BLaER1 treated with 17β-estradiol and CSF1 and Interleukin-3, amounts not matched to agents 10 nM and 100 nM (cell line): Measurements from ENCODE around the gene STX16.

Experiments
- H3K27ac ChIP-seq, 11 experiments: shearing (Covaris generic); formaldehyde crosslinking; 2 replicates each; pipeline ENCODE4 v1.8.1; 2022
- H3K27me3 ChIP-seq, 11 experiments: shearing (Covaris generic); formaldehyde crosslinking; 2 replicates each; pipeline ENCODE4 v1.8.1; 2022
- H3K36me3 ChIP-seq, 11 experiments: shearing (Covaris generic); formaldehyde crosslinking; 2 replicates each; pipeline ENCODE4 v1.8.1; 2022
- H3K4me1 ChIP-seq, 10 experiments: shearing (Covaris generic); formaldehyde crosslinking; 2 replicates each; pipeline ENCODE4 v1.8.1; 2022
- H3K4me2 ChIP-seq, 11 experiments: shearing (Covaris generic); formaldehyde crosslinking; 2 replicates each; pipeline ENCODE4 v1.8.1; 2022
- H3K4me3 ChIP-seq, 10 experiments: shearing (Covaris generic); formaldehyde crosslinking; 2 replicates each; pipeline ENCODE4 v1.8.1; 2022
- H3K9ac ChIP-seq, 11 experiments: shearing (Covaris generic); formaldehyde crosslinking; 2 replicates each; pipeline ENCODE4 v1.8.1; 2022
- H3K9me3 ChIP-seq, 11 experiments: shearing (Covaris generic); formaldehyde crosslinking; replicated peaks in 1 of 11; 2 replicates each; pipeline ENCODE4 v1.8.1; 2022
- H4K20me1 ChIP-seq, 11 experiments: shearing (Covaris generic); formaldehyde crosslinking; 2 replicates each; pipeline ENCODE4 v1.8.1; 2022
- Cebpa-rat ChIP-seq, 11 experiments: shearing (Covaris generic); IDR thresholded peaks; 2 replicates each; pipeline ENCODE4 v1.8.1; 2022

STX16 gene

DNA sequence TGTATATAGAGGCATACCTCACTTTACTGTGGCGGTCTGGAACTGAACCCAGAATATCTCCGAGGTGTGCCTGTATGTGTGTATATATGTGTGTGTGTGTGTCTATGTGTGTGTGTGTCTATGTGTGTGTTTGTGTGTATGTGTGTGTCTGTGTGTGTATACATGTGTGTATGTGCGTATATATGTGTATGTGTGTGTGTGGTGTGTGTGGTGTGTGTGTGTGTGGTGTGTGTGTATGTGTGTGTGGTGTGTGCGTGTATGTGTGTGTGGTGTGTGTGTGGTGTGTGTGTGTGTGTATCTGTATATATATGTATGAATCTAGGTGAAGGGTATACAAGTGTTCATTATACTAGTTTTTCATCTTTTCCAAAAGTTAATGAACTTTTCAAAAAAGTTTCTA, 37.3 kb downstream of the STX16 start:
- no peaks in the 10 kb centered on the region for H4K20me1 ChIP-seq
- TF ChIP-seq Cebpa-rat (IDR thresholded peaks at IDR 0.05): no peak
- H3K27ac ChIP-seq: no peak overlapping the region
- peaks cover 0 to 23% (median 3%) of the 10 kb centered on the region in 11 experiments; a peak in 6 of 22 replicates for H3K36me3 ChIP-seq
- no peak overlapping the region for H3K4me3 ChIP-seq
- 0 out of 22 replicates have a peak overlapping the region, but pooled peaks of 1 of the 11 experiments have one; percentile 3 for H3K4me2 ChIP-seq
- peaks cover 16 to 52% (median 37%) of the 10 kb centered on the region in 10 experiments for H3K4me1 ChIP-seq
- no peak overlapping the region for H3K9ac ChIP-seq
- H3K27me3 ChIP-seq: peaks cover 0 to 8% (median 4%) of the 10 kb centered on the region in 11 experiments; a peak in 13 of 22 replicates
- H3K9me3 ChIP-seq: peaks cover 0 to 13% (median 0%) of the 10 kb centered on the region in 11 experiments; a peak in 2 of 22 replicates

DNA sequence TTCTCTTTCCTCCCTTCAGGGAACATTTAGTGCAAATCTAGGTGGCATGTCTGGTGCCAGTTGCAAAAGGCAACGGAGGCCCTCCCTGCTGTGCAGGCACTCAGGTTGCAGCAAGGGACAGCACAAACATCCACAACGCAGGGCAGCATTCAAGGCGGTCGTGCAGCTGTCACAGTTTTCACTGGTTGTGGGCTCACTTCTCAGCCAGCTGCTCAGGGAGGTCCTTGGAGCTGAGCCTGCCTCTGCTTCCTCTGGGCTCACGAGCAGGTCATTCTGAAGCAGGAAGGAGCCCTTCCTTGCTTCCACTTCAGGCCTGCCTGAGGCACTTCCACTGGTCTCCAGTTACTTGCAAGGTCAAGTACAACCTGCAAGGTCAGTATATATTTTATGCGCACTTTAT, 37.8 kb downstream of the STX16 start:
- H3K36me3 ChIP-seq: peaks cover 0 to 23% (median 3%) of the 10 kb centered on the region in 11 experiments; a peak in 6 of 22 replicates
- peaks cover 0 to 12% (median 8%) of the 10 kb centered on the region in 11 experiments; a peak in 13 of 22 replicates for H3K27me3 ChIP-seq
- no peak overlapping the region for H3K4me3 ChIP-seq
- H3K4me2 ChIP-seq: peak overlapping the region in 3 of 11 experiments; percentile 3 to 29 (median 22); a peak in 3 of 22 replicates
- H4K20me1 ChIP-seq: no peaks in the 10 kb centered on the region
- no peak for TF ChIP-seq Cebpa-rat (IDR thresholded peaks at IDR 0.05)
- no peak overlapping the region for H3K27ac ChIP-seq
- H3K4me1 ChIP-seq: peaks cover 21 to 57% (median 41%) of the 10 kb centered on the region in 10 experiments
- H3K9me3 ChIP-seq: peaks cover 0 to 13% (median 0%) of the 10 kb centered on the region in 11 experiments; a peak in 2 of 22 replicates
- no peak overlapping the region for H3K9ac ChIP-seq

DNA sequence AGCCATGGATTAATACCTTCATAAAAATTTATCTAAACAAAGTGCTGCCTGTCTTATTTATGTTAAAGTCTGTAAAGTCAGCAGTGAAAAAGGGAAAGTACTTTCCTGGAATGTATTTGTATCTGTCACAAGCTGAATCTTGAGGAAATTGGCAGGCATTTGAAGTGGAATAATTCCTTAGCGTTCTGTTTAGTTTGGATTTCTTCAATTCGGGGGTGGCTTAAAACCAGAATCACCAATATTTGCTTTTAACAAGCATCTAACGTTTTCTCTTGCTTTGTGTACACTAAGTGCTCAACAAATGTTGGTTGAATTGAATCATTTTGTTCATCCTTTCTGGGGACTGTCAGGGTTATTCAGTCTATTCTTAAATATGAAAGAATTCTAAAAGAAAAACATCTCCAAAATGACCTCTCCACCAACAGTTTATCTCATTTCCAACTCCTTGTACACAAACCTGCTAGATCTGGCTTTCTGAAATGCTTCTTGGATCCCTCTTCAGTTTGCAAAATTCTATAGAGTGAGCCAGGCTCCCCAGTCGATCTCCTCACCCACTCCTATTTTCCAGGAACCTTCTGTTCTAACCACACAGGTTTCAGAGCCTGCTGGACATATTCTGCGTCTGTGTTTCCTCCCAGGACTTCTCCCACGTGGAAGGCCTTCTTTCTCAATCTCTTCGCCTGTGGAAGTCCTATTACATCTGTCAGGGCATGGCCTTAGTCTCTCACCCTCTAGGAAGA, 39.5 kb downstream of the STX16 start:
- Histone ChIP-seq H3K9me3 (peaks cover 0 to 13% (median 0%) of the 10 kb centered on the region in 11 experiments; a peak in 2 of 22 replicates), H4K20me1 (no peaks in the 10 kb centered on the region; a peak in 1 of 22 replicates), H3K27me3 (peaks cover 0 to 16% (median 8%) of the 10 kb centered on the region in 11 experiments; a peak in 13 of 22 replicates), H3K4me2 (peak overlapping the region in 9 of 11 experiments; percentile 95 to 100 (median 98); a peak in 14 of 22 replicates), H3K4me3 (no peak overlapping the region), H3K9ac (peak overlapping the region in 9 of 11 experiments; percentile 17 to 85 (median 82); a peak in 12 of 22 replicates), H3K36me3 (peaks cover 0 to 20% (median 5%) of the 10 kb centered on the region in 11 experiments; a peak in 9 of 22 replicates), H3K27ac (peak overlapping the region in 10 of 11 experiments; percentile 32 to 96 (median 86); a peak in 15 of 22 replicates), H3K4me1 (peaks cover 26 to 72% (median 51%) of the 10 kb centered on the region in 10 experiments)
- TF ChIP-seq Cebpa-rat (IDR thresholded peaks at IDR 0.05): no peak

DNA sequence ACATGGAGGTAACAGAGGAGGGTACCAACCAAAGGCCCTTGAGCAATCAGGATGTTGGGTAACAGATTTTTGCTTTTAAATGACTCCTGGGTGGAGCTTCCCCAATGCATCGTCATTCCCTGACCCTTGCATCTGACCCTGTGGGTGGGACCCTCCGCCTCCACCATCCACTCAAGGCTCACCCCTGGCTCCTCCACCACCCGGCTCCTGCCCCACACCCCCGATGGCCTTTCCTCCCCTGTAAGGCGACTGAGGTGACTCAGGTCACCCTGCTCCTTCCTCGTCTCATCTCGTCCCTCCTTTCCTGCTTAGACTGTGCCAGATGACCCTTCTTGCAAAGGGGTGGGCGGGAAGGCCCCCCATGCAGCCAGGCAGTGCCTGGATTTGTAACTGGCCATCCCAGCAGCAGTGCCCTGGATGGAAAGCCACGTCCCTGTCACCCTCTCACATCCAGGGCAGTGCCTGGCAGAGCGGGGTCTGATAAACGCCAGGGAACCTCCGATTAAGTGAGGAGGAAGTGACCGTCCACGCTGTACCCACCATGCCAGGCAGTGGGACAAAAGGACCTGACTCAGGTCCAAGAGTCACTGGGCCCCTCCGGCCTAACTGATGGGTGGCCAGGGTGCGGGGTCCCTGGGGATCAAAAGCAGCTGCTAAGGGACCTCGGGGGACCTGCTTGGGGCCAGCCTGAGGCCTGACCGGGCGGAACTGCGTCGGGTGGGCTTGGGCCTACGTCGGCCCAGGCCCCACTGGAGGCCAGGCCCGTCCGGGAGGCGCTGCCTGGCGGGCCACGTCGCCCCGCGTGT, 40.9 kb downstream of the STX16 start:
- Histone ChIP-seq H3K9ac (peak overlapping the region; percentile 75 to 93 (median 84)), H3K4me2 (peak overlapping the region; percentile 95 to 100 (median 98)), H3K4me3 (peak overlapping the region in 8 of 10 experiments; percentile 23 to 71 (median 61); a peak in 6 of 20 replicates), H3K36me3 (peaks cover 0 to 23% (median 13%) of the 10 kb centered on the region in 11 experiments; a peak in 13 of 22 replicates), H3K27ac (peak overlapping the region; percentile 72 to 96 (median 88)), H3K4me1 (peaks cover 38 to 85% (median 58%) of the 10 kb centered on the region in 10 experiments), H3K9me3 (no peaks in the 10 kb centered on the region), H3K27me3 (peaks cover 0 to 16% (median 8%) of the 10 kb centered on the region in 11 experiments; a peak in 13 of 22 replicates), H4K20me1 (peaks cover 0 to 8% (median 0%) of the 10 kb centered on the region in 11 experiments; a peak in 1 of 22 replicates)
- TF ChIP-seq Cebpa-rat (IDR thresholded peaks at IDR 0.05): peak in 5 of 11 experiments; percentile 28 to 71 (median 54); a peak in 4 of 22 replicates

DNA sequence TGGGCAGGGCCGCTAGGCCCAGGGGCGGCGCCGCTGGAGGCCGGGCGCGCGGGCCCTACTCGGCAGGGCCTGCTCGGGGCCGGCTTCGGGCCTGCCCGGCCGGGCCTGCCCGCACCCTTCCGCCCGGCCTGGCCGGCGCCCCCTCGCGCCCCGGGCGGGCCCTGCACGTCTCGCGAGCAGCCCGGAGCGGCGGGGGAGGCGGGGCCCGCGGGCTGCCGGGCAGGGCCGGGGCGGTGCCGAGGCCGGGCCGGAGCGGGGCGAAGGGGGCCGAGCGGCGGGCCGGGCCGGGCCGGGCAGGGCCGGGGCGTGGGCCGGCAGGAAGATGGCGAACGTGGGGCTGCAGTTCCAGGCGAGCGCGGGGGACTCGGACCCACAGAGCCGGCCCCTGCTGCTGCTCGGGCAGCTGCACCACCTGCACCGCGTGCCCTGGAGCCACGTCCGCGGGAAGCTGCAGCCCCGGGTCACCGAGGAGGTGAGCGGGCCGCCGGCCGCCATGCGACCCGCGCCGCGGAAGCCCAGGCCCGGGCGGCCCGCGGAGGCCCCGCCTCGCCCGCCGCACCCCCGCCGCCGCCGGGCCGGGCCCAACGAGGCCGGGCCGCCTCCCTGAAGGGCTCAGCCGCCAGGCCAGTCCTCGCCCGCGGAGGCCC, 41.6 kb downstream of the STX16 start, which contains the start of gene NPEPL1:
Gene NPEPL1, plus strand, starts transcription at position 222 of the 647 bp plus-strand sequence. Its CDS starts 101 bp downstream, at position 323.
- no peak for TF ChIP-seq Cebpa-rat (IDR thresholded peaks at IDR 0.05)
- Histone ChIP-seq H3K9ac (peak within 1 kb of the TSS; percentile 75 to 93 (median 84)), H3K27me3 (peaks cover 0 to 16% (median 8%) of the 10 kb centered on the region in 11 experiments; a peak in 13 of 22 replicates), H3K27ac (peak within 1 kb of the TSS; percentile 72 to 96 (median 88)), H3K36me3 (peaks cover 0 to 28% (median 13%) of the 10 kb centered on the region in 11 experiments; a peak in 13 of 22 replicates), H3K9me3 (no peaks in the 10 kb centered on the region), H3K4me3 (peak within 1 kb of the TSS; percentile 57 to 71 (median 62)), H3K4me2 (peak within 1 kb of the TSS; percentile 95 to 100 (median 98)), H4K20me1 (peaks cover 0 to 15% (median 0%) of the 10 kb centered on the region in 11 experiments; a peak in 2 of 22 replicates), H3K4me1 (peaks cover 43 to 89% (median 62%) of the 10 kb centered on the region in 10 experiments)

DNA sequence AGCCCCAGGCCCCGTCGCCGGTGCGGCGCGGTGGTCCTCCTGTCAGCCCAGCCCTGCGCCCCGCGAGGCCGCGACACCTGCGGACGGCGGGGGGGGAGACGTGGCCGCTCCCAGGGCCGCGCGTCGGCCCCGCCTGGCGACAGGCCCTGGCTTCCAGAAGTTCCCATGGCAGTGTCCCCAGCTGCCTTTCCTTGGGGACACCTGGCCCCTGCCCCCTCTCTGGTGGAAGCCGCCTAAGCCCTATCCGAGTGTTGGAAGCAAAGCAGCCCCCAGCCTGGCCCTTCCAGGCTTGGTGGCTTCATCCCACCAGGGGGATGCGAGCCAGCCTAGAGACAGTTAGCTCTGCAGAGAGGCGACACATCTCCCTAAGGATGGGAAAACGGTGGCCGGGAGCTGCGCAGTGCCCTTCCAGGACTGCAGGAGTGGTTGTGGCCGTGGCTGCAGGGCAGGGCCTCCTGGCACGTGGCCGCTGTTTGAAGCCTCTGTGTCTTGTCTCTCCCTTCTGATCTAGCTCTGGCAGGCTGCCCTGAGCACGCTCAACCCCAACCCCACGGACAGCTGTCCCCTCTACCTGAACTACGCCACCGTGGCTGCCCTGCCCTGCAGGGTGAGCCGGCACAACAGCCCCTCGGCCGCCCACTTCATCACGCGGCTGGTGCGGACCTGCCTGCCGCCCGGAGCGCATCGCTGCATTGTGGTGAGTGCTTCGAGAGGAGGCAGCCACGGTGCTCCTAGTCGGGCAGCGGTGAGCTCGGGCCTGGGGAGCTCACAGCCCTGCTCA, 42.3 kb downstream of the STX16 start:
- peaks cover 0 to 35% (median 13%) of the 10 kb centered on the region in 11 experiments; a peak in 13 of 22 replicates for H3K36me3 ChIP-seq
- peak overlapping the region; percentile 57 to 71 (median 62) for H3K4me3 ChIP-seq

More for the DNA sequence above, 42.3 kb downstream of the STX16 start:
- Histone ChIP-seq H3K9me3 (no peaks in the 10 kb centered on the region), H3K27me3 (peaks cover 0 to 16% (median 8%) of the 10 kb centered on the region in 11 experiments; a peak in 13 of 22 replicates), H3K4me1 (peaks cover 43 to 92% (median 62%) of the 10 kb centered on the region in 10 experiments), H4K20me1 (peaks cover 0 to 22% (median 0%) of the 10 kb centered on the region in 11 experiments; a peak in 2 of 22 replicates), H3K27ac (peak overlapping the region; percentile 72 to 96 (median 88)), H3K4me2 (peak overlapping the region; percentile 95 to 100 (median 98)), H3K9ac (peak overlapping the region; percentile 75 to 93 (median 84))
- TF ChIP-seq Cebpa-rat (IDR thresholded peaks at IDR 0.05): no peak
